Activated naive CD8-positive, alpha-beta T cell treated with anti-CD3 and anti-CD28 coated beads, Interleukin-2, amount 50 U/mL, for 24 hours (primary cell): ENCODE results near the gene SETSIP.
"Not testable (repeated sequence)": the region's sequence is repeated elsewhere in the genome, so short reads cannot be mapped to it uniquely, and the experiment has no call there.

ENCODE experiments used
- ATAC-seq: fragments of 150-1000 bp; cut with Tn5 transposase; one replicate; pipeline ENCODE4 v1.10.0; 2021
- DNase-seq: peaks from one replicate; pipeline ENCODE4 v3.0.0; 2021
- H3K27ac Mint-ChIP-seq: one replicate; pipeline ENCODE4 v1.8.0; 2021; ENCODE audit warnings: mild to moderate bottlenecking, mixed read lengths
- H3K27me3 Mint-ChIP-seq: one replicate; pipeline ENCODE4 v1.8.0; 2021; ENCODE audit warnings: mixed read lengths
- H3K36me3 Mint-ChIP-seq: one replicate; pipeline ENCODE4 v1.8.0; 2021; ENCODE audit warnings: low read depth, mixed read lengths
- H3K4me1 Mint-ChIP-seq: one replicate; pipeline ENCODE4 v1.8.0; 2021; ENCODE audit warnings: mixed read lengths
- H3K4me3 Mint-ChIP-seq: one replicate; pipeline ENCODE4 v1.8.0; 2021; ENCODE audit warnings: mild to moderate bottlenecking, moderate library complexity, mixed read lengths
- H3K9me3 Mint-ChIP-seq: one replicate; pipeline ENCODE4 v1.8.0; 2021; ENCODE audit warnings: mixed read lengths

SETSIP gene

DNA sequence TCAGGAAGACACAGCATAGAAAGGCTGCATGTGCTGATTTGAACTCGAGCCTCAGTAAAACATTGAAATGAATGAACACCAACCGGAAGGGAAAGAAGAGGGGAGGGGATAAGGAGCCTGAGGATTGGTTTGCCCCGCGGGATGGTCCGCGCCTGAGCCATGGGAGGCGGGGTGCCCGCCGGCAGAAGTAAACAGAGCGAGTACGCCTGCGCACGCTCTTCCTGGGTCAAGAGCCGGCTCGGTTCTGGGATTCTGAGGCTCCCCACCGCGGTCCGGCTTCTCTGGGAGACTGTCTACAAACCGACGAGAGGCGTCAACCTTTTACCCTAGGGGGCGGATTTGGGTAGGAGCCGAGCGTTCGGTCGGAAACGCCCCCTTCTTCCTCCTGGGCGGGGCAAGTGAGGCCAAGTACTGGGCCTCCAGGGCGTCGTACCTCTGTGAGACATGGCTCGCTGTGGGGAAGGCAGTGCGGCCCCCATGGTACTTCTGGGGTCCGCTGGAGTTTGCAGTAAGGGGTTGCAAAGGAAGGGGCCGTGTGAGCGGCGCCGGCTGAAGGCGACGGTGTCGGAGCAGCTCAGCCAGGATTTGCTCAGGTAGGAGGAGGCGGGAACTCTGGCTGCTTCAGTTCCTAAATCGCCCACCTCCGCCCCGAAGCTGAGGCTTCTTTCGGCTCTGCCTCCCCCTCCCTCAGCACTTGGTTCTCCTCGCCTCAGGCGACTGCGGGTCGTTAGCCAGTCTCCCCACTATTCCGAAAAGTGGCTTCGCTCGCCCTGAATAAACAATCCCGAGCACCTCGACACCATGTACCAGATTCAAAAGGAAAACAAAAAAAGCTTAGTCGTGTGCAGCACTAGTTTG is 5.1 kb upstream of the SETSIP start, which contains the start of gene BTBD8:
BTBD8 (plus strand) TSS at position 218 of the 858 bp plus-strand sequence; CDS start at position 445, 227 bp downstream.
- peaks cover 6% of the 10 kb centered on the region for H3K4me1 Mint-ChIP-seq
- peak within 1 kb of the TSS; percentile 16 for H3K27ac Mint-ChIP-seq
- DNase-seq: peak; percentile 82
- H3K9me3 Mint-ChIP-seq: peaks cover 6% of the 10 kb centered on the region
- peak; percentile 95 for ATAC-seq
- H3K27me3 Mint-ChIP-seq: no peaks in the 10 kb centered on the region
- H3K4me3 Mint-ChIP-seq: peak within 1 kb of the TSS; percentile 86
- peaks cover 2% of the 10 kb centered on the region for H3K36me3 Mint-ChIP-seq

- no peaks in the 10 kb centered on the region for H3K27me3 Mint-ChIP-seq
- H3K36me3 Mint-ChIP-seq: no peaks in the 10 kb centered on the region
- H3K9me3 Mint-ChIP-seq: no peaks in the 10 kb centered on the region
- H3K4me1 Mint-ChIP-seq: peaks cover 6% of the 10 kb centered on the region
- ATAC-seq: no peak
- no peak for DNase-seq
- no peak overlapping the region for H3K27ac Mint-ChIP-seq
- H3K4me3 Mint-ChIP-seq: no peak overlapping the region
These were observed 4.2 kb upstream of the SETSIP start for GRCh38 chr1:92079441-92079840.

- H3K27ac Mint-ChIP-seq, H3K9me3 Mint-ChIP-seq, H3K36me3 Mint-ChIP-seq, DNase-seq, H3K4me1 Mint-ChIP-seq, ATAC-seq, H3K4me3 Mint-ChIP-seq, H3K27me3 Mint-ChIP-seq: not testable (repeated sequence)
These were observed 2.9 kb upstream of the SETSIP start for GRCh38 chr1:92078077-92078476.

DNA sequence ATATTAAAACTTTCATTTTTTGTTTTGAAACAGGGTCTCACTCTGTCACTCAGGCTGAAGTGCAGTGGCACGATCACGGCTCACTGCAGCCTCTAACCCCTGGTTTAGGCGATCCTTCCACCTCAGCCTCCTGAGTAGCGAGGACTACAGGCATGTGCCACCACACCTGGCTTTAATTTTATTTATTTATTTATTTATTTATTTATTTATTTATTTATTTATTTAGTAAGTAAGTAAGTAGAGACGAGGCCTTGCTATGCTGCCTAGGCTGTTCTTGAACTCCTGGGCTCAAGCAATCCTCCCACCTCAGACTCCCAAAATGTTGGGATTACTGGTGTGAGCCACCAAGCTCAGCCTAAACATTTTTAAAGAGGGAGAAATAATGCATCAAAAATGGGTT is 1.2 kb upstream of the SETSIP start:
- Mint-ChIP-seq H3K4me3 (no peak overlapping the region), H3K27me3 (no peaks in the 10 kb centered on the region), H3K27ac (no peak overlapping the region), H3K9me3 (no peaks in the 10 kb centered on the region), H3K36me3 (no peaks in the 10 kb centered on the region), H3K4me1 (peaks cover 6% of the 10 kb centered on the region)
- ATAC-seq (no peak), DNase-seq (no peak)

DNA sequence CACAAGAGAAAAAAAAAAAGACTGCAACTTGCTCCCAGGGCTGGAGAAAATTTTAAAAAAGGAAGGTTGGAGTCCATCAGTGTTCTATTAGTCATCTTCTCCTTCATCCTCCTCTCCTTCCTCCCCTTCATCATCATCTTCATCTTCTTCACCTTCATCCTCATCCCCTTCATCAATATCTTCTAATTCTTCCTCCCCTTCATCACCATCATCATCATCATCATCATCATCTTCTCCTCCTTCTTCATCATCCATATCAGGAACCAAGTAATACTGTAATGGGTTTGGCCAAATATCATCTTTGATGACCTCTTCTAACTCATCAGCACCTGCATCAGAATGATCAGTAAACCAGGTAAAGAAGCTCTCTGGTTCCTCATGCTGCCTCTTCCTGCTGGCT is 765 bp downstream of the SETSIP start:
- H3K27ac Mint-ChIP-seq, H3K4me3 Mint-ChIP-seq, H3K27me3 Mint-ChIP-seq, H3K4me1 Mint-ChIP-seq, DNase-seq, ATAC-seq, H3K36me3 Mint-ChIP-seq, H3K9me3 Mint-ChIP-seq: not testable (repeated sequence)

GRCh38 chr1:92070892-92071291 is 4.3 kb downstream of the SETSIP start:
- no peaks in the 10 kb centered on the region for H3K9me3 Mint-ChIP-seq
- H3K27me3 Mint-ChIP-seq: no peaks in the 10 kb centered on the region
- DNase-seq (no peak), ATAC-seq (no peak)
- H3K4me1 Mint-ChIP-seq: no peaks in the 10 kb centered on the region
- no peak overlapping the region for H3K4me3 Mint-ChIP-seq
- H3K27ac Mint-ChIP-seq: no peak overlapping the region
- no peaks in the 10 kb centered on the region for H3K36me3 Mint-ChIP-seq

DNA sequence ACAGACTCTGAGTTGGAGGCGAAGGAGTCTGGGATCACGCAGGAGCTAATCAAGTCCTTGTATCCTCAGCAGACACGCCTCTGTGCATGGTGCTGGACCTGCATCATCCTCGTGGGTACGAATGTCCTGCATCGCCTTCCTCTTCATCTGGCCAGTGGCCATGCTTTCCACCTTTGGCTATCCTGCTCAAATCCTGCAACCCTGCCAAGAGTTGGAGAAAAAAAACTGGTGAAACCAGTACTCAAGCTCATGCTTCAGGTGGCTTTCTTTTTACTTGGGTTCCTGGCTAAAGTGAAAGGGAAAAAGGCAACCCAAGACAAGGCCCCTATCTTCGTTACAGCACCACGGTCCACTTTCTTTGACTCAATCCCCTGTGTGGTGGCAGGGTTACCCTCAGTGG is 8.9 kb downstream of the SETSIP start:
- no peaks in the 10 kb centered on the region for H3K27me3 Mint-ChIP-seq
- H3K36me3 Mint-ChIP-seq: no peaks in the 10 kb centered on the region
- no peaks in the 10 kb centered on the region for H3K4me1 Mint-ChIP-seq
- no peaks in the 10 kb centered on the region for H3K9me3 Mint-ChIP-seq
- ATAC-seq (no peak), DNase-seq (no peak)
- no peak overlapping the region for H3K27ac Mint-ChIP-seq
- no peak overlapping the region for H3K4me3 Mint-ChIP-seq

GRCh38 chr1:92065042-92065441 is 10.2 kb downstream of the SETSIP start:
- Mint-ChIP-seq H3K27me3 (no peaks in the 10 kb centered on the region), H3K4me1 (no peaks in the 10 kb centered on the region), H3K4me3 (no peak overlapping the region), H3K27ac (no peak overlapping the region), H3K36me3 (no peaks in the 10 kb centered on the region), H3K9me3 (no peaks in the 10 kb centered on the region)
- DNase-seq (no peak), ATAC-seq (no peak)

GRCh38 chr1:92051948-92052347 is 23.3 kb downstream of the SETSIP start:
- Mint-ChIP-seq H3K27ac (no peak overlapping the region), H3K4me3 (no peak overlapping the region), H3K9me3 (no peaks in the 10 kb centered on the region), H3K4me1 (no peaks in the 10 kb centered on the region), H3K36me3 (no peaks in the 10 kb centered on the region), H3K27me3 (peaks cover 4% of the 10 kb centered on the region)
- no peak for DNase-seq
- ATAC-seq: no peak

- H3K9me3 Mint-ChIP-seq: no peaks in the 10 kb centered on the region
These were observed 29.3 kb downstream of the SETSIP start for GRCh38 chr1:92045766-92046495.

DNA sequence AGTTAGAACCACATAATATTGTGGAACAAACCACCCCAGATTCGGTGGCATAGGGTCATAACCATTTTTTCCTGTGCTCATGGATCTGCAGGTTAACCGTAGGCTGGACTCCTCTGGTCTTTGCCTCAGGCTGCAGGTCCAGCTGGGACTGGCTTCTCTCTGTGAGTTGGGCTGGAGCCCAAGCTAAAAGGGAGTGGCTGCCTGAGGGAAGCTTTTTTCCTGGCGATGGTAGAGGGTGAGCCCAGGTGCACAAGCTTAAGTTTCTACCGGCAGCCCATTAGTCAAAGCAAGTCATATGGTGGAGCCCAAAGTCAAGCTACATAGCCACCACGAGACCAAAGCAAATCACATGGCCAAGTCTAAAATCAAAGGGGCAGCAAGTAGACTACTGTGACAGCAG is 31.6 kb downstream of the SETSIP start:
- no peaks in the 10 kb centered on the region for H3K9me3 Mint-ChIP-seq
- peaks cover 2% of the 10 kb centered on the region for H3K27me3 Mint-ChIP-seq
- no peaks in the 10 kb centered on the region for H3K4me1 Mint-ChIP-seq
- no peak for ATAC-seq
- no peak overlapping the region for H3K4me3 Mint-ChIP-seq
- H3K36me3 Mint-ChIP-seq: no peaks in the 10 kb centered on the region
- no peak for DNase-seq
- H3K27ac Mint-ChIP-seq: no peak overlapping the region

More at GRCh38 chr1:92045766-92046495, 29.3 kb downstream of the SETSIP start:
- H3K4me1 Mint-ChIP-seq: no peaks in the 10 kb centered on the region
- ATAC-seq (no peak), DNase-seq (no peak)
- H3K27me3 Mint-ChIP-seq: peaks cover 2% of the 10 kb centered on the region
- H3K4me3 Mint-ChIP-seq: no peak overlapping the region
- no peak overlapping the region for H3K27ac Mint-ChIP-seq
- no peaks in the 10 kb centered on the region for H3K36me3 Mint-ChIP-seq

GRCh38 chr1:92040971-92041370 is 34.2 kb downstream of the SETSIP start:
- DNase-seq: no peak
- H3K4me3 Mint-ChIP-seq: no peak overlapping the region
- ATAC-seq: no peak
- no peaks in the 10 kb centered on the region for H3K4me1 Mint-ChIP-seq
- H3K36me3 Mint-ChIP-seq: no peaks in the 10 kb centered on the region
- no peaks in the 10 kb centered on the region for H3K9me3 Mint-ChIP-seq
- peaks cover 2% of the 10 kb centered on the region for H3K27me3 Mint-ChIP-seq
- no peak overlapping the region for H3K27ac Mint-ChIP-seq

DNA sequence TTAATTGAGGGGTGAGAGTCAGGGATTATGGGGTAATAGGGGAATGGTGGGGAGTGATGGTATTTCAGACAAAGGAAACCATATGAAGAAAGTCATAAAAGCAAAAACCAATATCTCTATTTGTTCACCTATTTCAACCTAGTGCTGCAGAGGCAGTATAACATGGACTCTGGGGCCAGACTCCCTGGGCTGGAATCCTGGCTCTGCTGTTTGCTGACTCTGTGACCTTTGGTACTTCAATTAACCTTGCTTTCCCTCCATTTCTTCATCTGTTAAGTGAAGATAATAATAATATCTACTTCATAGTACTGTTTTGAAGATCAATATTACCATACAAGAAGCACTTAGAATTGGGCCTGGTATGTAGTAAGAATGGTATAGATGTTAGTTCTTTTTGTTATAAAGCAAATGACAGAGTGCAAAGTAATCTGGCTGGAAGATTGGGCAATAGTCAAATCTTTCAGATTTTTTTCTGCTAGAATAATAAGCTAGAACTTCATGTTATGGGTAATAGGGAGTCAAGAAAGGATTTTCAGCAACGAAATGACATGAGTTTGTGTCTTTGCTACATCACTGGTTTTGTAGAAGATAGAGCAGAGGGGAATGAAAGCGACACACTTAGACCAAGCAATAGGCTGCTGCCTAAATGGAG is 36.4 kb downstream of the SETSIP start:
- Mint-ChIP-seq H3K36me3 (no peaks in the 10 kb centered on the region), H3K27me3 (peaks cover 2% of the 10 kb centered on the region), H3K4me1 (no peaks in the 10 kb centered on the region), H3K9me3 (no peaks in the 10 kb centered on the region), H3K4me3 (no peak overlapping the region), H3K27ac (no peak overlapping the region)
- DNase-seq: no peak
- ATAC-seq: no peak

DNA sequence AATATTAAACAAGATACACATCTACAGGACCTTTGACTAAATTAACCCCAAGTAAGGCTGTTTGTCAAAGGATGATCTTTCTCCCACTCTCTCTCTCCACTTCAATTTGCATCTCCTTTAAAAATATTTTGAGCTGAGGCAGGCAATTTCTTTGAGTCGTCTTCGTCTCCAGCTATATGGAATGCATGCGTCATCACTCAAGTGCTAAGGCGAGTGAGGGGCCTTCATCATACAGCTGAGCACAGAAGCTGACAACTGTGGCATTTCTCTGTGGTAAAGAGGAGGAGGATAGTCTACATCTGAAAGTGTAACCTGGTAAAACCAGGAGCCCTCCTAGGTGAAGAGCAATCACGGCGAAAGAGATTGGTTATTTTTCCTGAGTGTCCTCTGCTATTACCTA is 37.8 kb downstream of the SETSIP start:
- DNase-seq (no peak), ATAC-seq (peak; percentile 36)
- Mint-ChIP-seq H3K4me1 (no peaks in the 10 kb centered on the region), H3K9me3 (no peaks in the 10 kb centered on the region), H3K4me3 (no peak overlapping the region), H3K36me3 (no peaks in the 10 kb centered on the region), H3K27me3 (peaks cover 2% of the 10 kb centered on the region), H3K27ac (no peak overlapping the region)
